Measurements from ENCODE around the gene RIOK2.

Gene RIOK2

DNA sequence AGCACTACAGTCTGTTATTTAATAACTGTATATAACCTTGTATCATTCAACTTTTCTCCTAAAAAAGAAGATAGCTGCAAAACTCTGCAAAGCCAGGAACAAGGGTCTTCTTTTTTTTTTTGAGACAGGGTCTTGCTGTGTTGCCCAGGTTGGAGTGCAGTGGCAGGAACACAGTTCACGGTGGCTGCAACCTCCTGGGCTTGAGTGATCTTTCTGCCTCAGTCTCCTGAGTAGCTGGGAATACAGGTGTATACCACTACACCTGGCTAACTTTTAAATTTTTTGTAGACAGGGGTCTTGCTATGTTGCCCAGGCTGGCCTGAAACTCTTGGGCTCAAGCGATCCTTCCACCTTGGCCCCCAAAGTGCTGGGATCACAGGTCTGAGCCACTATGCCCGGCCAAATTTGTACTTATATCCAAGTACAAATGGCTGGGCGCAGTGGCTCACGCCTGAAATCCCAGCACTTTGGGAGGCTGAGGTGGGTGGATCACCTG lies 19.2 kb downstream of the RIOK2 start:
- H3K27me3 ChIP-seq (ENCODE audit: insufficient read depth, poor library complexity, severe bottlenecking) = no peaks in the 10 kb centered on the region
- no peak overlapping the region for H3K4me3 ChIP-seq (replicated peaks; ENCODE audit: insufficient read depth, low read length)
- TF ChIP-seq GABPA (IDR thresholded peaks at IDR 0.05; ENCODE audit: low read depth) (no peak), SPI1 (IDR thresholded peaks at IDR 0.05; ENCODE audit: borderline replicate concordance, low read depth) (no peak), POLR2AphosphoS5 (IDR thresholded peaks at IDR 0.05; ENCODE audit: low read depth) (no peak)
- TF ChIP-seq, protein P1, sequence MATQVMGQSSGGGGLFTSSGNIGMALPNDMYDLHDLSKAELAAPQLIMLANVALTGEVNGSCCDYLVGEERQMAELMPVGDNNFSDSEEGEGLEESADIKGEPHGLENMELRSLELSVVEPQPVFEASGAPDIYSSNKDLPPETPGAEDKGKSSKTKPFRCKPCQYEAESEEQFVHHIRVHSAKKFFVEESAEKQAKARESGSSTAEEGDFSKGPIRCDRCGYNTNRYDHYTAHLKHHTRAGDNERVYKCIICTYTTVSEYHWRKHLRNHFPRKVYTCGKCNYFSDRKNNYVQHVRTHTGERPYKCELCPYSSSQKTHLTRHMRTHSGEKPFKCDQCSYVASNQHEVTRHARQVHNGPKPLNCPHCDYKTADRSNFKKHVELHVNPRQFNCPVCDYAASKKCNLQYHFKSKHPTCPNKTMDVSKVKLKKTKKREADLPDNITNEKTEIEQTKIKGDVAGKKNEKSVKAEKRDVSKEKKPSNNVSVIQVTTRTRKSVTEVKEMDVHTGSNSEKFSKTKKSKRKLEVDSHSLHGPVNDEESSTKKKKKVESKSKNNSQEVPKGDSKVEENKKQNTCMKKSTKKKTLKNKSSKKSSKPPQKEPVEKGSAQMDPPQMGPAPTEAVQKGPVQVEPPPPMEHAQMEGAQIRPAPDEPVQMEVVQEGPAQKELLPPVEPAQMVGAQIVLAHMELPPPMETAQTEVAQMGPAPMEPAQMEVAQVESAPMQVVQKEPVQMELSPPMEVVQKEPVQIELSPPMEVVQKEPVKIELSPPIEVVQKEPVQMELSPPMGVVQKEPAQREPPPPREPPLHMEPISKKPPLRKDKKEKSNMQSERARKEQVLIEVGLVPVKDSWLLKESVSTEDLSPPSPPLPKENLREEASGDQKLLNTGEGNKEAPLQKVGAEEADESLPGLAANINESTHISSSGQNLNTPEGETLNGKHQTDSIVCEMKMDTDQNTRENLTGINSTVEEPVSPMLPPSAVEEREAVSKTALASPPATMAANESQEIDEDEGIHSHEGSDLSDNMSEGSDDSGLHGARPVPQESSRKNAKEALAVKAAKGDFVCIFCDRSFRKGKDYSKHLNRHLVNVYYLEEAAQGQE (IDR thresholded peaks at IDR 0.05; ENCODE audit: insufficient replicate concordance, low read depth) = no peak
- TF ChIP-seq, protein P2, sequence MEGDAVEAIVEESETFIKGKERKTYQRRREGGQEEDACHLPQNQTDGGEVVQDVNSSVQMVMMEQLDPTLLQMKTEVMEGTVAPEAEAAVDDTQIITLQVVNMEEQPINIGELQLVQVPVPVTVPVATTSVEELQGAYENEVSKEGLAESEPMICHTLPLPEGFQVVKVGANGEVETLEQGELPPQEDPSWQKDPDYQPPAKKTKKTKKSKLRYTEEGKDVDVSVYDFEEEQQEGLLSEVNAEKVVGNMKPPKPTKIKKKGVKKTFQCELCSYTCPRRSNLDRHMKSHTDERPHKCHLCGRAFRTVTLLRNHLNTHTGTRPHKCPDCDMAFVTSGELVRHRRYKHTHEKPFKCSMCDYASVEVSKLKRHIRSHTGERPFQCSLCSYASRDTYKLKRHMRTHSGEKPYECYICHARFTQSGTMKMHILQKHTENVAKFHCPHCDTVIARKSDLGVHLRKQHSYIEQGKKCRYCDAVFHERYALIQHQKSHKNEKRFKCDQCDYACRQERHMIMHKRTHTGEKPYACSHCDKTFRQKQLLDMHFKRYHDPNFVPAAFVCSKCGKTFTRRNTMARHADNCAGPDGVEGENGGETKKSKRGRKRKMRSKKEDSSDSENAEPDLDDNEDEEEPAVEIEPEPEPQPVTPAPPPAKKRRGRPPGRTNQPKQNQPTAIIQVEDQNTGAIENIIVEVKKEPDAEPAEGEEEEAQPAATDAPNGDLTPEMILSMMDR (IDR thresholded peaks at IDR 0.05; ENCODE audit: insufficient read depth, low read length) = no peak
- H3K27ac ChIP-seq (replicated peaks) = no peak overlapping the region
- DNase-seq (ENCODE audit: low read depth in 1 of 2, low spot score in 1 of 2) = no peak

DNA sequence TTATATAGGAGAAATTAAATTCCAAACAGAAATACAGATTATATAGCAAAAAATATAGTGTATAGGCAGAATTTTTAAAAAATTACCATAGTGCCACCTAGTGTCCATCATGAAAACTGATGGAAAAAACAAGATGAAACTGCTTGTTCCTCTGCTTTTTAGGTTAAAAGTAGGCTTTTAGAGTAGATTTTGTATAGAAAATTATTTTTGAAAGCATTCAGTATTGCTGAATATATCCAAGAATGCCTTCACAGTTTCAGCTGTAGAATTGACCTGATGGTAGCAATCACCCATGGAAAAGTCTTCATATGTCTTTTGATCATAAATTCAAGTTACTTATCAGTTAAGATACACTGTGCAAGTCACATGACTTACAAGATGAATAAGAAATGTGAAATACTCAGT lies 19.7 kb downstream of the RIOK2 start:
- DNase-seq (ENCODE audit: low read depth in 1 of 2, low spot score in 1 of 2) = no peak
- TF ChIP-seq POLR2AphosphoS5 (IDR thresholded peaks at IDR 0.05; ENCODE audit: low read depth) (no peak), GABPA (IDR thresholded peaks at IDR 0.05; ENCODE audit: low read depth) (no peak), SPI1 (IDR thresholded peaks at IDR 0.05; ENCODE audit: borderline replicate concordance, low read depth) (no peak)
- TF ChIP-seq, protein P1 (IDR thresholded peaks at IDR 0.05; ENCODE audit: insufficient replicate concordance, low read depth) = no peak
- TF ChIP-seq, protein P2 (IDR thresholded peaks at IDR 0.05; ENCODE audit: insufficient read depth, low read length) = no peak
- H3K4me3 ChIP-seq (replicated peaks; ENCODE audit: insufficient read depth, low read length) = no peak overlapping the region
- H3K27me3 ChIP-seq (ENCODE audit: insufficient read depth, poor library complexity, severe bottlenecking) = no peaks in the 10 kb centered on the region
- H3K27ac ChIP-seq (replicated peaks) = no peak overlapping the region

DNA sequence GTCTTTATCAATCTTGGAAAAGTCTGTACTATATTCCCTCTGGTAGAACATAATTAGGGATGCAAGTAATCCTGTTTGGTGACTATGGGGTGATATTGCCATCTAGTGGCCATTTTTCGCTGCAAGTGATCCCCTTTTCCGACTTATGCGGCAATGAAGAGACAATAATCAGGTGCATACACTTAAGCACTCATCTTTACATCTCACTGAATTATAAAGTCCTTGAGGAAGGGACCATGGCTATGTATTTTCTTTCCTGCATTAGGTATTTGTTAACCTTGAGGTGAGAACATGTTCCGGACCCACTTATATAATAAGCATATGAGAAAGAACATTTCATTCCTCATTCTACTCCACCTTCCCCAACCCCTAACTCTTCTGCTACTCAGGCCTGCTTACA lies 21.0 kb downstream of the RIOK2 start:
- no peak overlapping the region for H3K4me3 ChIP-seq (replicated peaks; ENCODE audit: insufficient read depth, low read length)
- H3K27ac ChIP-seq (replicated peaks) = no peak overlapping the region
- H3K27me3 ChIP-seq (ENCODE audit: insufficient read depth, poor library complexity, severe bottlenecking) = no peaks in the 10 kb centered on the region
- DNase-seq (ENCODE audit: low read depth in 1 of 2, low spot score in 1 of 2) = peak in 1 of 2 experiments; percentile 35
- TF ChIP-seq POLR2AphosphoS5 (IDR thresholded peaks at IDR 0.05; ENCODE audit: low read depth) = no peak
- TF ChIP-seq, protein P2 (IDR thresholded peaks at IDR 0.05; ENCODE audit: insufficient read depth, low read length) = peak; percentile 41

DNA sequence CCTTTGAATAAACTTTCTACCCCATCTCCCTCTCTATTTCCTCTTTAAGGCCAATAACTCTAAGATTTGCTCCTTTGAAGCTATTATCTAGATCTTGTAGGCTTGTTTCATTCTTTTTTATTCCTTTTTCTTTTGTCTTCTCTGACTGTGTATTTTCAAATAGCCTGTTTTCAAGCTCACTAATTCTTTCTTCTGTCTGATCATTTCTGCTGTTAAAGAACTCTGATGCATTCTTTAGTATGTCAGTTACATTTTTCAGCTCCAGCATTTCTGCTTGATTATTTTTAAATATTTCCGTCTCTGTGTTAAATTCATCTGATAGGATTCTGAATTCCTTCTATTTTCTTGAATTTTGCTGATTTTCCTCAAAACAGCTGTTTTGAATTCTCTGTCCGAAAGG lies 25.4 kb downstream of the RIOK2 start:
- Histone ChIP-seq H3K4me3 (replicated peaks; ENCODE audit: insufficient read depth, low read length) (no peak overlapping the region), H3K27ac (replicated peaks) (no peak overlapping the region), H3K27me3 (ENCODE audit: insufficient read depth, poor library complexity, severe bottlenecking) (no peaks in the 10 kb centered on the region)
- TF ChIP-seq, protein P2 (IDR thresholded peaks at IDR 0.05; ENCODE audit: insufficient read depth, low read length) = no peak
- no peak for TF ChIP-seq POLR2AphosphoS5 (IDR thresholded peaks at IDR 0.05; ENCODE audit: low read depth)
- TF ChIP-seq GABPA (IDR thresholded peaks at IDR 0.05; ENCODE audit: low read depth) = no peak
- TF ChIP-seq, protein P1 (IDR thresholded peaks at IDR 0.05; ENCODE audit: insufficient replicate concordance, low read depth) = no peak
- no peak for TF ChIP-seq SPI1 (IDR thresholded peaks at IDR 0.05; ENCODE audit: borderline replicate concordance, low read depth)
- DNase-seq (ENCODE audit: low read depth in 1 of 2, low spot score in 1 of 2) = no peak
